Germinal center (tissue), 1 donor: ENCODE data around the gene CERKL.
"Not testable (repeated sequence)": the region's sequence is repeated elsewhere in the genome, so short reads cannot be mapped to it uniquely, and the experiment has no call there.

ENCODE experiments used
- DNase-seq: peaks from one replicate; pipeline ENCODE4 v3.0.0; 2012; ENCODE audit warnings: mixed read lengths, low spot score

The CERKL gene, protein sequence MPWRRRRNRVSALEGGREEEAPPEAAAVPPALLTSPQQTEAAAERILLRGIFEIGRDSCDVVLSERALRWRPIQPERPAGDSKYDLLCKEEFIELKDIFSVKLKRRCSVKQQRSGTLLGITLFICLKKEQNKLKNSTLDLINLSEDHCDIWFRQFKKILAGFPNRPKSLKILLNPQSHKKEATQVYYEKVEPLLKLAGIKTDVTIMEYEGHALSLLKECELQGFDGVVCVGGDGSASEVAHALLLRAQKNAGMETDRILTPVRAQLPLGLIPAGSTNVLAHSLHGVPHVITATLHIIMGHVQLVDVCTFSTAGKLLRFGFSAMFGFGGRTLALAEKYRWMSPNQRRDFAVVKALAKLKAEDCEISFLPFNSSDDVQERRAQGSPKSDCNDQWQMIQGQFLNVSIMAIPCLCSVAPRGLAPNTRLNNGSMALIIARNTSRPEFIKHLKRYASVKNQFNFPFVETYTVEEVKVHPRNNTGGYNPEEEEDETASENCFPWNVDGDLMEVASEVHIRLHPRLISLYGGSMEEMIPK

DNA sequence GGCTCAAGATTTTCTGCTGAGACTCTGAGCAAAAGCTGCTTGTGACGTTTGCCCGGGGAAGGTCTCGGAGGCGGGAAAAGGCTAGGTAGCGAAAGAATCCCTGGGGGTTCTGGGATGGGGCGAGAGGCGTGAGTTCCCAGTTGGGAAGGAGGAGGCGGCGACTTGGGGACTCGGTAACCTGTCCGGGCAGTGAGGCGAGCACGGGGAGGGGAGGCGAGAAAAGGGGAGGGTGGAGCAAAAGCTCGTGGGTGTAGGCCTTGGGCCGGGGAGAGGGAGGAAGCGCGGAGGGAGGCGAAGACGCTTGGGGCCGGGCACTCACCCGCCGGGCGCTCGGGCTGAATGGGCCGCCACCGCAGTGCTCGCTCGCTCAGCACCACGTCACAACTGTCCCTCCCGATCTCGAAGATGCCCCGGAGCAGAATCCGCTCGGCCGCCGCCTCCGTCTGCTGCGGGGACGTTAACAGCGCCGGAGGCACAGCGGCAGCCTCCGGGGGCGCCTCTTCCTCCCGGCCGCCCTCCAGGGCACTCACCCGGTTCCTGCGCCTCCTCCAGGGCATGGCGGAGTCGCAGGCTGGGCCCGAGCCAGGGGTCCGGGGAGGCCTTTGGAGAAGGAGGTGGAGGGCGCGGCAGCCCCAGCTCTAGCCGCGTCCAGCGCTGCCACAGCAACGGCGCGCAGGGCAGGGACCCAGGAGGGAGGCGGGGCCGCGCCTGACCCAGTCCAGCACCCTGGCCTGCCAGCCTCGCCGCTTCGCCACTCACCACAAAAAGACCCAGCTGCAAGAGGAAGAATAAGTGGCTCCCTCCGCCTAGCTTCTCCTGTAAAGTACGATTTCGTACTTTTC is at the start of gene CERKL:
Gene CERKL, minus strand, starts transcription at position 656 of the 842 bp plus-strand sequence. Its CDS starts 99 bp downstream, at position 557.
- DNase-seq, result peak; percentile 54

DNA sequence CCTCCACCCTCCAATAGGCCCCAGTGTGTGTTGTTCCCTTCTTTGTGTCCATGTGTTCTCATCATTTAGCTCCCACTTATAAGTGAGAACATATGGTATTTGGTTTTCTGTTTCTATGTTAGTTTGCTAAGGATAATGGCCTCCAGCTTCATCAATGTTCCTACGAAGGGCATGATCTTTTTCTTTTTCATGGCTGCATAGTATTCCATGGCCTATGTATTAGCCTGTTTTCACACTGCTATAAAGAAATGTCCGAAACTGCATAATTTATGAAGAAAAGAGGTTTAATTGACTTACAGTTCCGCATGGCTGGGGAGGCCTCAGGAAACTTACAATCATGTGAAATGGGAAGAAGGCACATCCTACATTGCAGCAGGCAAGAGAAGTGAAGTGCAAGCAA is 45.6 kb upstream of the CERKL start:
- not testable (repeated sequence) for DNase-seq

DNA sequence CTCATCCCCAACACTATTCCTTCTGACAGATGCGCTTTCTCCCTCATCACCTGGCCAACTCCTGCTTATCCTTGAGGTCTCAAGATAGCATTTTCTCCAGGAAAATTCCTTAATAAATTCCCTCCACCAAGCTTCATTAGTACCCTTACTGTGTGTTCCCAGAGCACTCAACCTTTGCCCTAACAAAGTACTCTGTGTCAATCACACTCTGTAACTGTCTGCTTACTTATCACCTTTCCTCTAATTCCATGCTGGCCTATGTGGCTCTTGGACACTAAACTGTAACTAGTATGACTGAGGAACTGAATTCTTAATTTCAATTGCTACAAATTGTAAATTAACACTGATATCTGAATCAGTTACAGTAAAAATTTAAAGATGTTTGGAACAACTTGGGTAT is 41.3 kb upstream of the CERKL start:
- DNase-seq, result no peak

DNA sequence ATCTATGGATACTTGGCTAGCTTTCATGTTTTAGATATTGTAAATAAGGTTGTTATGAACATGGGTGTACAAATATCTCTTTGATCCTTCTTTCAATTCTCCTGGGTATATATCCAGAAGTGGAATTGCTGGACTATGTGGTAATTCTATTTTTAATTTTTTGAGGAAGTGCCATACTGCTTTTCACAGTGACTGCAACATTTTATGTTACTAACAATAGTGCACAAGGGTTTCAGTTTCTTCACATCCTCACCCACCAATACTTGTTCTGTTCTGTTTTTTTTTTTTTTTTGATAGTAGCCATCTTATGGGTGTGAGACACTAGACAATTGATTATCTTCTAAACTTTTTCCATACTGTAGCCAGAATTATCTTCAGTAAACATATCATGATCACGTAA is 40.7 kb upstream of the CERKL start:
- DNase-seq, result no peak

DNA sequence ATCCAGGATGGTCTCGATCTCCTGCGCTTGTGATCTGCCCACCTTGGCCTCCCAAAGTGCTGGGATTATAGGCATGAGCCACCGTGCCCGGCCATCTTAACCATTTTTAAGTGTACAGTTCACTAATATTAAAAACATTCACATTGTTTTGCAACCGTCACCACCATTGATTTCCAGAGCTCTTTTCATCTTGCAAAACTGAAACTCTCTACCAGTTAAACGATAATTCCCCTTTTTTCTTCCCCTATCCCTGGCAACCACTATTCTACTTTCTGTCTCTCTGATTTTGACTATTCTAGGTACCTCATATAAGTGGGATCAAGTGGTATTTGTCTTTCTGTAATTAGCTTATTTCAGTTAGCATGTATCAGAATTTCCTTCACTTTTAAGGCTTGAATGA is 40.2 kb upstream of the CERKL start:
- no peak for DNase-seq

DNA sequence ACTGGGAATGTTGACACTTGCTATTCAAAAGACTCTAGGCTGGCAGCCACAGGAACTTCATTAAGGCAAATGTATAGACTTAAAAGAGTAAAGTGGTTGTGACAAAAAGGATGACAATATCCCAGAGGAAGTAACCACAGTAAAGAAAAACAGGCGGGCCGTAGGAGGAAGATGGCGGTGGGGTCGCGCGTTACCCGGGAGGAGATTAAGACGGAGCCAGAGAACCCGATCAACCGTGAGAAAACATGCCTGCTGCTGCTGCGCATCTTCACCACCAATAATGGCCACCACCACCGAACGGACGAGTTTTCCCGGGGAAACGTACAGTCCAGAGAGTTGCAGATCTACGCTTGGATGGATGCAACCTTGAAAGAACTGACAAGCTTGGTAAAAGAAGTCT is 37.4 kb upstream of the CERKL start:
- no peak for DNase-seq

DNA sequence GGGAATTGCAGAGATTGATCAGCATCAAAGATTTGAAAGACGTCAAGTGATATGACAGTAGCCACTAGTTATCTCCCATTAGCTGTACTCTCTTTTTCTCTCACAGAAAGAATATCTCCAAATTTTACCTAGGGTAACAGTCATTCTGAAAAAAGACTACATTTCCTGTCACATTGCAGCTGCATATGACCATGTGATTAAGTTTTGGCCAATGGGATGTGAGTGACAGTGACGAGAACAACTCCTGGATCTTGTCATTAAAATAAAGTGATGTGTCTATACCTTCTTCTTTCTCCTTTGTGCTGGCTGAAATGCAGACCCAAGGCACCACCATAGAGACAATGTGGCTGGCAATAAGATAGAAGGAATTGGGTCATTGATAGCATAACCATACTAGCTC is 34.0 kb upstream of the CERKL start:
- no peak for DNase-seq

DNA sequence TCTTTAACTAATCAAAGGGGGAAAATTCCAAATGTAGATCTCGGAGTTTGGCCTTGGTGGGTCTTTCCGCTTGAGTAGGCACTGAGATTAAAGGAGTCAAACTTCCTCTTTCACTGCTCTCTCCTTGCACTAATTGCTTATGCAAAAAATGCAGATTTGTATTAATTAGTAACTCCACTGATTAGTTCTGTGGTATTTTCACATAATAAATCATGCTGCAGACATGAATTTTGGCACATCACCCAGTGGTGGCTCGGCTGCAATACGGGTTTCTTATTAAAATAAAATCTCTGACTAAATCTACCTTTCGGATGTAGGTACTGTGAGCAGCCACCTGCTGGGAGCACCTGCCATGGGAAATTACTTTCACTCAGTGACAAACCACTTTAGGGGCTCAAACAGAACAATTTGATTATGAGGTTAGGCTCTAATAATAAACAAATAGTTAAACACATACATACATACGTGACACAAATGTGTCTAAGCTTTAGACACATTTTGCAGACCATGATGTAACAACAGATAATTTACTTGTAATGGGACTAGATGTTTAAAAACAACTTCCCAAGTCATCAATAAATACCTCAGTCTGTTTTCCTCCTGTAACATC is 29.8 kb upstream of the CERKL start:
- DNase-seq, result no peak

DNA sequence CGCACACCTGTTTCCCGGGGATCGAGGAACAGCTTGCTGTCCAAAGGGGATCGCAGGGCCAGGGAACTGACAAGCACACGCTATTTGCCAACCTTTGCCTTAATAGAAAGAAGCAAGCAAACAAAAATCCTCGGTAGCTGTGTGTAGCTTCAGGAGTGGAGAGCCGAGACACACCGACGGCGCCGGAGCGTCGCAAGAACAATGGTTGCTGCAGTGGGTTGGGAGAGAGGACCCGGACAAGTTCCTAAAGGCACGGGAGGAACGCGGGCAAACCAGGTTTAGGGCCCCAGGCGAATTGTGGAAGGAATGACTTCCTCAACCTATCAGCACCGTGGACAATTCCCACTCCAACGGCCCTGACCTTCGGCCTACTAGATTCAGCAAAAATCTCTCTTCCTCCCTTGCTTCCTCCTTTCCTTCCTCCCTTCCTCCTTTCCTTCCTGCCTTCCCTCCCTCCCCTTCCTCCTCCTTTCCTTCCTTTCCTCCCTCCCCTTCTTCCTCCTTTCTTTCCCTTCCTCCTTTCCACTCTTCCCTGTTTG is 28.3 kb upstream of the CERKL start:
- DNase-seq, result no peak

DNA sequence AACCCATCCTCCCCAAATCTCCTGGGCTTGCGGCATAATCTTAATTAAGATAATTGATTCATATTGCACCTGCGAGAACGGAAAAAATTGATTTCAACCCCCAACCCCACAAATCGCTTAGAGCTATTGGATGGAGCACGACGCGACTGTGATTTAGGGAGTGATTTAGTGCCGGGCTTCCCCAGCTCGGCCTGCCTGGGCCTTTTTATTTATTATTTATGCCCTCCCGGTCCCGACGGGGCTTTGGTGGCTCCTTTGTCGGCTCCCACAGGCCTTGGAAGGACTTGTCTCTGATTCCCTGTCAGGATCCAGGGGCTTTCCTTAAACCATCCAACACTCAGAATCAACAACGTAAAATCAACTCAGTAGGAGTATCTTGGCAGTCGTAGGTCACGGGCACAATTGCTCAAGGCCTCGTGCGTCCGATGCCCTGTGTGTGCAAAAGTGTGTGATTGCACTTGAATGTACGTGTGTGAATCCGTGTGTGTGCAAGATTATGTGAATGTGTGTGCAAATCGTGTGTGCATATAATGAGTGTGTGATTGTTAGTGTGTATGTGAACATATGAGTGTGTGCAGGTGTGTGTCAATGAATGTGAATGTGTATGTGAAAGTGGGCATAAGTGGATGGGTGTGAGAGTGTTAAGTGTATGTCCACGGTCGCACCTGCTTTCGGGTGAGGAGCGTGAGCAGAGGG is 27.7 kb upstream of the CERKL start:
- DNase-seq, result no peak

DNA sequence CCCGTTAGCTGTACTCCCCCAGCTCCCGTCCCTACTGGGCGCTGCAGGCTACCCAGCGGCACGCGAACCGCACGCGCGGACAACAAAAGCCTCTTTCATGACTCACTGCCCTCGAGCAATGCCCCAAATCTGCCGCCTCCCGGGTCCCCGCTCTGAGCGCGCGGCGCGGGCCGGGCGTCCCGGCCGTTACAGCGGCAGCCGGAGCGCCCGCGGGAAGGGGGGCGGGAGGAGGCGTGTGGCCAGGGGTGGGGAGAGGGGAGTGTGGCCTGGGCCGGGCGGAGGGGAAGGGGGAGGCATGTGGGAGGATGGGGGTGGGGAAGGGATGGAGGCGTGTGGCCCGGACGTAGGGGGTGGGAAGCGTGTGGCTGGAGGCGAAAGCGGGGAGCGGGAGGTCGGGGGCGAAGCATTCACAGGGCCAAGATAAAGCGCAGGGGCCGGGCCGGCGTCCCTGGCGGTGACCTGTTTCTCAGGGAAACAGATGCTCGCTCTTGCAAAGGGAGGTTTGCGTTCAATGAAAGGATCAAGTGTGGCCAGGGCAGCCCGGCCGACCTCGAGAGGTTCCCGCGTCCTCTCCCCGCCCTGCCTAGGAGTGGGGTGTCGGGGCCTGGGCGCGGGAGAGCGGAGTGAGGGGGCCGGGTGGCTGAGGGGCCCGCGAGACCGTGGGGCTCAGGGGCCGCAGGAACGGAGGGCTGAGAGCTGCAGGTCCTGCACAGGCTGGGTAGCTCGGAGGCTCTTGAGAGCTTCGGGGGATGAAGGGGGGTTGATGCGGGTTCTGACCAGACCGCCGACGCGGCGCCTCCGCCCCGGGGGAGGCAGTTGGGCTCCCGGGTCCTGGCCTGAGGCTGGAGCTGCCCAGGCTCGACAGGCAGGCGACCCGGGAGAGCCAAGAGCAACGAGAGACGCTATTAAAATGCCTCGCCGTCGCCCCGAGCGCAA is 26.9 kb upstream of the CERKL start:
- peak; percentile 14 for DNase-seq

DNA sequence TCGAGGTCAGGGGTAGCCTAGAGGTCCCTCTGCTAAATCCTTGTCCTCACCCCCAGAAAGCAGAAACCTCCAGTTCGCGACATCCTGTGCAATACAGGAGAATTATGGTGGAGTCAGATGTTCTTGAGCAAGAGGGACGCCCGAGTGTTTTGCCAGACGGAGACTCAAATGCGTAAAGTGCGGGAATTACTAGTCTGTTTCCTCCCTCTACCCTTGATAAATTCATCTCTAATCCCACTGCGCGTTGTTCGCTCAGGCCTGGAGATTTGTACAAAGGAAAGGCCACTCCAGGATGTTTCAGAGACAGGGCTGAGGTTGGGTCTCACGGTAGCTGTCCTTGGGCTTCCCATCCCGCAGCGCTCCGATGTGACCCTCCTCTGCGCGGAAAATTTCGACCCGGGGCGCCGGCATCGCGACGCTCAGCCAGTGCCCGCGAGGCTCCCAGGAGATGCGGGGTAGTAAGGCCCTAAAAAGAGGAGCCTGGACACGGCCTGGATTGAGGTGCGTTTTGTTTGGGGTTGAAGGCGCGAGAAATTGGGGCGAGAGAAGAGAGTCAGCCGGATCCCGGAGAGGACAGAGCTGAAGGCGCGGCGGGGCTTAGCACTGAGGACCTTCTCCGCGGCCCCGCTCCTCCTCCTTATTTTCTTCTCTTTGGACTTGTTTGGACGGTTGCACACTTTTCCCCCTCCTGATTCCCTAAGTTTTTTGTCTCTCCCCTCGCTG is 26.1 kb upstream of the CERKL start:
- no peak for DNase-seq

DNA sequence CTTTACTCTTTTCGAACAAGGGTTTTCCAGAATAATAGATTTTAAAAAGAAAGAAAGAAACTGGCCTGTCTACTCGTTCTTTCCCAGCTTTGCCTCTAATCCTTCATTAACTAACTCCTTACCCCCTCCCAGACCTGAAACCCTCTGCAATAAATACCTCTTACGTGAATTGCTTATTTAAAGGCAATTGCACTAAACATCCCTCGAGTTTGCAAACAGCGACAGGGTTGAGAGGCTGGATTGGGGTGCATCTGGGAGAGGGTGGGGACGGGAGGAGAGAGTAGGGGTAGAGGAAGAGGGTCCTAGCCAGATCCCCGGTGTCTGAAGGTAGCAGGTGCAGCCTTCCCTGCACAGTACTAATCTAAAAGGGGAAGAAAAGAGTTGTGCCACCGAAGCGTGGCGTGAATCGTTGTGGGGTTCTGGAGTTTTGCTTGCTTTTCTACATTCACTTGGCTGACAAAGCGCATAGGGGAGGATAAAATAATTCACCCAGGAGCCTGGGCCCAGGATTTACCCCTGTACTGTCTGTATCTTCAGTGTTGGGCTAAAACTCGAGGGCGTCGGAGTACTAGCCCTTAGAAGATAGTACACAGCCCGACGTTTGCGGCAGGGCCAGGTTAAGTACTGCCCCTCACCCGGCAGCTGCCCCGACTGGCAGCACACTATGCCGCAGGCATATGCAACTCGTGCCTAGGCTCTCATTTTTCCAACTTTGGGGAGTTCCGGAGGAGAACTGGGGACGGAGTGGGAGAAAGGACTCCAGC is 25.3 kb upstream of the CERKL start:
- no peak for DNase-seq

DNA sequence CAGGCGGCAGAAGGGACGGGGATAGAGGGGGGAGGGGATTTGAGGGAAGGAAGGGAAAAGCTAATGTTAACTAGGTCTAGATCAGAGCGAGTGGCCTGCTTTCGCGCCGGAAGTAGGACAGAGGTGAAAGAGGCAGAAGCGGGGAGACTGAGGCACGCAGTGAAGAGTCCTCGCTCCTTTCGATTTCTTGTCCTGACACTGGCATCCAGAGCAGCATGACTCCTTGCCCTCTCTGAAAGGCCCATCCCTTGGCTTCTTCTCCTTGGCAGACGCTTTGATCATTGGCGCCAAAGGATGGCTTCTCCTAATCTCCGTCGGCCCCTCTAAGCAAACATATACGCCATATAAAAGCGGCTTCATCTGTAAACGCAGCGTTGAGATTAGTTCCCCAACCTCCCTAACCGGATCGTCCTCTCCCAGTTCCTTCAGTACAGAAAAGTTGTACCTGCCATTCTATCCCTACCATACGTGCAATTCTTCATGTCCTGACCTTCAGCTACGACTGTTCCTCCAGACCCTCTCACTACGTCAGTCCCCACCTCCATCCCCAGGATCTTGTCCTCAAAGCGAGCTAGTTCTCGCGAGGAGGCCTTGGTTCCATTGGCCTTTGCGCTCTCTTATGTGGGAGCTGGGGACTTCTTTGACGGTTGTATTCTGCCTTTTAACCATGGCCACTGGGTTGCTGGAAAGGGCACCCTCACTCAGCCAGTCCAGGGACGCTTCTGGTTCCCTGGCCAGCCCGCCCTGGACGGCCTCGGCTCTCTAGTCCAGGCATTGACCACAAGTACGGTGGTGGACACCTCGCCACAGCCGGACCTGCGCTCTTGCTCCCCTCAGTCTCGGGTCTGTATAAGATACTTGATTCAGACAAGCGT is 24.3 kb upstream of the CERKL start:
- DNase-seq, result no peak

DNA sequence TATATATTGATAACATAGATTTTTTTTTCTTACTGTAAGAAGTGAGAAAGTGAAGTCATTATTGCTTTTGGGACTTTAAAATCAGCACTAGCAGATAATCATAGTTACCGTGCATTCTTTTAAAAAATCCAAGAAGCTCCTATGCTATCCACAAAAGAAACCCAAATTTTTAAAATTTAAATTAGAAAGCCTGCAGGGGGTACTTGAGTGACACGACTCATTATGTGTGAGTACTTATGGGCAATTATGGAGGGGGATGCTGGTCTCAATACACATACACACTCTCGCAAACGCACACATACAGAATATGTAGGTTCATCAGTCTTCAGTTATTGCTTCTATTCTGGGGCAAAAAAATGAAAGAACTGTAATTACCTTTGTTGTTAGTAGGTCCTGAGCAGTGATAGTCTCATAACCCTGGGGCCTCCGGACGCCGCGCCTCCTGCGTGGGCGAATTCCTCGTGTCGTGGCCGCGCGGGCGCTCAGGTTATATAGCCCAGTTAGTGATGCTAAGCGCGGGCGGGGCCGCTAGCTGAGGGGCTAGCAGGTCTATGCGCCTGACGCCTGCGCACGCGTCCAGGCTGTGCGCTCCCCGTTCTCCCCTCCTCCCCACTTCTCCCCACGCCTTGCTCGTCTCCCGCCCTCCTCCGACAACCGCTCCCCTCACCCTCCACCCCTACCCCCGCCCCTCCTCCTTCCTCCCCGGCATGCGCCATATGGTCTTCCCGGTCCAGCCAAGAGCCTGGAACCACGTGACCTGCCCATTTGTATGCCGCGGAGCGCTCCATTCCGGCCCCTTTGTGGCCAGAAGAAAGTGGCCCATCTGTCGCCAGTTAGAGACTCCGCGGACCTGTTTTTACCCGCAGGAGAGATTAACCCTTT is 23.4 kb upstream of the CERKL start, which contains the start of gene NEUROD1:
Gene NEUROD1, minus strand, starts transcription at position 463 of the 882 bp plus-strand sequence. CDS start 1,657 bp downstream, outside the sequence.
- DNase-seq, result no peak

DNA sequence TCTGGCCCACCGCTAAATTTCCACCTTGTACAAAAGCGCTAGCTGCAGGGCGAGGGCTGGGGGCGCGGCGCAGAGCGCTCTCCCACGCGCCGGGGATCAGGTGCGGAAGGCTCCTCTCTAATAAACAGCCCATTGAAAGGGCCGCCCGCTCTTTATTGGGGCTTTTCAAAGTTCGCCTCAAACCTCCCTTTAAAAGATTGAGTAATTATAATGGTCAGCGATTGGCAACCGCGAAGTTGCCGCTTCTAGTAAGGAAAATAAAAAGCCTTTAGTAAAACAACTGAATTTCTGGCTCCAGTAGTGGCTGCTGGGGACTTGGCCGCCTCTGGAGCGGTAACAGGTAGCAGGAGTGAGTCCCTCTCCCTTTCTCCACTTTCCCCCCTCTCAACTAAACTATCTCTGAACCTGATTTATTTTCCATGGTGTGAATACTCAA is 22.7 kb upstream of the CERKL start:
- DNase-seq, result no peak
